Fibroblast of skin of left biceps (primary cell): ENCODE measurements around the gene CYP3A7.
A peak's percentile ranks its signal among the peaks of the same experiment; 100 is the strongest.
"Not testable (repeated sequence)": the region's sequence is repeated elsewhere in the genome, so short reads cannot be mapped to it uniquely, and the experiment has no call there.

ENCODE experiments used
- DNase-seq, 2 experiments: peaks; one replicate each; pipeline ENCODE4 v3.0.0-alpha.2; 2013; ENCODE audit warnings: low read depth in 2 of 2

Gene CYP3A7

DNA sequence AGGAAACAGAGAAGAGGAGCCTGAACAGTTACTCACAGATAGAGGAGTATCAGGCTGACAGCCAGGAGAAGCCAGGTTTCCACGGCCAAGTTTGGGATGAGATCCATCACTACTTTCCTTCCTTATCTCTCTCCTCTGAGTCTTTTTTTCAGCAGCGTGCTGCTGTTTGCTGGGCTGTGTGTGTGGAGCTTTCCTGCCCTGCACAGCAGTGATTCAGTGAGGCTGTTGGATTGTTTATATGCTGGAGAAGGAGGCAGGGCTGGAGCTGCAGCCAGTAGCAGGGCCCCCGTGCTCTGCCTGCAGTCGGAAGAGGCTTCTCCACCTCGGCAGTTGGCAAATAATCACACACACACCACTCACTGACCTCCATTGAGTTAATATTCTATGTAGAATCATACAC, at the start of gene CYP3A7:
Gene CYP3A7, minus strand, starts transcription at position 210 of the 400 bp plus-strand sequence. Its CDS starts 103 bp downstream, at position 107.
- no peak for DNase-seq

DNA sequence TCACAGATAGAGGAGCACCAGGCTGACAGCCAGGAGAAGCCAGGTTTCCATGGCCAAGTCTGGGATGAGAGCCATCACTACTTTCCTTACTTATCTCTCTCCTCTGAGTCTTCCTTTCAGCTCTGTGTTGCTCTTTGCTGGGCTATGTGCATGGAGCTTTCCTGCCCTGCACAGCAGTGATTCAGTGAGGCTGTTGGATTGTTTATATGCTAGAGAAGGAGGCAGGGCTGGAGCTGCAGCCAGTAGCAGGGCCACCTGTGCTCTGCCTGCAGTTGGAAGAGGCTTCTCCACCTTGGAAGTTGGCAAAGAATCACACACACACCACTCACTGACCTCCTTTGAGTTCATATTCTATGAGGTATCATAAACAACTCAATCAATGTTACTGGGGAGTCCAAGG, 49.0 kb upstream of the CYP3A7 start, which contains the start of gene CYP3A4:
Gene CYP3A4, minus strand, starts transcription at position 178 of the 400 bp plus-strand sequence. Its CDS starts 103 bp downstream, at position 75.
- no peak for DNase-seq

DNA sequence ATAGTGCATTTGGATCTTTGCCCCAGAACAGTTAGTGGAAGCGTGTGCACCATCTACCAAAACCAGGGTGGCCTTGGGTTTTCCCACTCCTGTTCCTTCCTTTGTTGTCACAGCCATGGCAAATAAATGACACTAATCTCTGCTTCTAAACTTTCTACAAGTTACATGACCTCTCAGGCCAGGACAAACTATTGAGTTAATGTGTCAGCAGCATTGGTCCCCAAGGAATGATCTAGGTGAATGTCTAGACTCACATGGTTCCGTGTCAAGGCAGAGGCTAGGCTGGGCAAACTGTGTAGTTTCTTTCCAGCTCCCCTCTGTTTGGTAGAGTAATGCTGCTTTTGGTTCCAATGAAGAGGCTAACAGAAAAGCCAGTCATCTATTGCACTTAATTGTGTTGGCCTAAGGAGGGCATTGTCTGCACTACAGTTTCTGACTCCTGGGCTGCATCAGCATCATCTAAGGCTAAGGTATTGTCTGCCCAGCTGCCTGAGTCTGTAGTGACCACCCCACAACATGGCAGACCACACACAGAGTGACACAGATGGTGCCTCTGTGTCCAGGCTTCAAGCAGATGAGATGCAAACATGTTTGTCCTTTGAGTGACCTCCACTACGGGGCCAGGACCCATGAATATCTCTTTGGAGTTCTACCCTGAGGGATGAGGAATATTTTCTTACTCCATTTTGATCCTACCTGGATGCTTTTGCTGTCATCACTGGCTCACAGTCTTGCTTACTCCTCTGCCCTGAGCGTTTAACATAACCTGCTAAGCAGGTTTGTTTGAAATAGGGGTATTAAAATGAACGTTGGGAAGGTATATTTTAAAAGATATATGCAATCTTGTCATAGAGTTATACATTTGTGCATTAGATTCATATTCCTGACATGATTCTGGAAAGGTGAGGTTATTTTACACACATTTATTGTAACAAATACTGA, 47.3 kb upstream of the CYP3A7 start:
- no peak for DNase-seq

DNA sequence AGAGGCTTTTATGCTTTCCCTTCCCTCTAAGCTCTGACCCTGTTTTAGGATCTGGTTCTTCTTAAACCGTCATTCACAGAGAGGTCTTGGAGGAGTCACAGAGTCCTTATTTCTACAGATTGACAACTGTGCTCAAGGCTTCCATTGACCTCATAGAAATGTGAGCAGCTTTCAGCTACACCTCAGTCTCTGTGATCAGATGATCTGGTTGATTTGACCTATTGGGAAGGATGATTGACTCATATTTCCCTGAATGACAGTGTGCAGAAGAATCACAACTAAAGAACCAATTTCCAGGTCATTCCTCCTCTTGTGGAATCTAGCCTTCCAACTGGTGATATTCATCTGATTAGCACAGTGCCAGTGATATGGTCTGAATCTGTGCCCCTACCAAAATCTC, 45.6 kb upstream of the CYP3A7 start:
- no peak for DNase-seq

DNA sequence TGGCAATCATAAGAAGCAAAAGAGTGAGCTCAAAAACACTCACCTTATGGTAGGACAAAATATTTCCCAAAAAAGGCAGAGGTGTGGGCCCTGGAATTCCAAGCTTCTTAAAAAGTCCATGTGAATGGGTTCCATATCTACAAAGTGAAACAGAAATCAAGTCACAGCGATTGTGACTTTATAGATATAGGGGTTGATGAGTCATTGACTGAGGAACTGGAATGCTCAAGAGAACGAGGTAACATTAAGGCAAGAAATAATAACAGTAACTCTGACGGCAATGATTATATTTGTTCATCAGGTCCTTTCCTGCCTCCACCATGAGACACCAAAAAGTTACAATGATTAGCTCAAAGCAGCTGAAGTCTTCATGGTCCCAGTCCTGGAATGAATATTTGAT, 45.0 kb upstream of the CYP3A7 start:
- DNase-seq: no peak

DNA sequence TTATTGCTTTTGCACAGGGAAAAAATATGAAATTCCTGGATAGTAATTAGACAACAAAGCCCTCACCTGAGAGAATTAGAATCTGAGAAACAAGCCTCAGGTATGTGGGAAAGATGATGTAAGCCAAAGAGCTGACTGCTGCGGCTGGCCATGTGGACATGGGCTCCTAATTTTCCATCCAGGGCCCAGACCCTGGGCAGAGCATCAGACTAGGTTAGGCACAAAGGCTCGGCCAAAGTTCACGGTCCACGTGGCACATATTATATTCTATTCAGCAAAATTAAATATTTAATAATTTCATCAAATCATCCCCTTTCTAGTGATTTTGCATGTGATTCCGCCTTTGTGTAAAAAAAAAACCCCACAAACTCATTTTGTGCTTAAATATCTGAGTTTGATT, 43.9 kb upstream of the CYP3A7 start:
- no peak for DNase-seq

DNA sequence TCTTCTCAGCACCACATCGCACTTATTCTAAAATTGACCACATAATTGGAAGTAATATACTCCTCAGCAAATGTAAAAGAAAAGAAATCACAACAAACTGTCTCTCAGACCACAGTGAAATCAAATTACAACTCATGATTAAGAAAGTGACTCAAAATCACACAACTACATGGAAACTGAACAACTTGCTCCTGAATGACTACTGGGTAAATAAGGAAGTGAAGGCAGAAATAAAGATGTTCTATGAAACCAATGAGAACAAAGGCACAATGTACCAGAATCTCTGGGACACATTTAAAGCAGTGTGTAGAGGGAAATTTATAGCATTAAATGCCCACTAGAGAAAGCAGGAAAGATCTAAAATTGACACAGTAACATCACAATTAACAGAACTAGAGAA, 38.4 kb upstream of the CYP3A7 start:
- DNase-seq: not testable (repeated sequence)

DNA sequence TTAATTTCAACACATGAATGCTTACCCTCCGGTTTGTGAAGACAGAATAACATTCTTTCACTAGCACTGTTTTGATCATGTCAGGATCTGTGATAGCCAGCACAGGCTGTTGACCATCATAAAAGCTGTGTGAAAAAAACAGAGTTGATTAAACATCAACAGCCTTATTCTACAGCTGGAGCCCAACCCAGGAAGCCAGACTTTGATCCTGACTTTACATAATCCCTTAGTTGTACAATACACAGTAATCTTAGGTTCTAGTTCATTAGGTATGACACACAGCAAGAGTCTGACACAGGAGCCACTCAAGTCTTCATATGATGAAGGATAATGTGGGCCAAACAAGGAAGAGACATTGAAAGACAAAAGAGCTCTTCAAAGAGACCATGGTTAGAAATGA, 37.6 kb upstream of the CYP3A7 start:
- no peak for DNase-seq

DNA sequence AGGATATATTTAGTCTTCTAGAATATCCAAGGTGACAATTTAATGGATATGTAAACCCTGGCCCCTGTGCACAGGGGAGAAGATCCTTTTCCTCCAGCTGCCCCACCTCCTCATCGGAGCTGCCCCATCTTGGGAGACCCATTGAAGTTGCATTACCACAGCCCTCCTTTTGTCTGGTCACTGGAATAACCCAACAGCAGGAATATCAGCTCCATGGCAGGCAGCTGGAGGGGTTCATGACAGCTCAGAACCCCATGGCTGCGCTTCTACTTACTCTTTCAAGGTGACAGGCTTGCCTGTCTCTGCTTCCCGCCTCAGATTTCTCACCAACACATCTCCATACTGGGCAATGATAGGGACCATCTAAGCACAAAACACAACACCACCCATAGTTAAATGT, 34.5 kb upstream of the CYP3A7 start:
- not testable (repeated sequence) for DNase-seq

DNA sequence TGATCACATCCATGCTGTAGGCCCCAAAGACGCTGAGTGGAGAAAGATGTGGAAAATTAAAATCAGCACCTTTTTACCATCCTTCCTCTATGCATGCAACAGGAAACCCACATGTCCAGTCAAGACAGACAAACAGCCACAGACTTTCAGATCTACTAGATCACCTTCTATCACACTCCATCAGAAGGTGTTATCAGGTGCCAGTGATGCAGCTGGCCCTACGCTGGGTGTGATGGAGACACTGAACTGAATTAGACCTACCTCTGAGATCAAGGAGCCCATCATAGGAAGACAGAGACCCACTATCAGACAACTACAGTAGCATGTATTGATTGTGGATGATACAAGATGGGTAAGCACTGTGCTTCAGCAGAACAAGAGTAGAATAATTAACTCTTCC, 33.5 kb upstream of the CYP3A7 start:
- DNase-seq: no peak

DNA sequence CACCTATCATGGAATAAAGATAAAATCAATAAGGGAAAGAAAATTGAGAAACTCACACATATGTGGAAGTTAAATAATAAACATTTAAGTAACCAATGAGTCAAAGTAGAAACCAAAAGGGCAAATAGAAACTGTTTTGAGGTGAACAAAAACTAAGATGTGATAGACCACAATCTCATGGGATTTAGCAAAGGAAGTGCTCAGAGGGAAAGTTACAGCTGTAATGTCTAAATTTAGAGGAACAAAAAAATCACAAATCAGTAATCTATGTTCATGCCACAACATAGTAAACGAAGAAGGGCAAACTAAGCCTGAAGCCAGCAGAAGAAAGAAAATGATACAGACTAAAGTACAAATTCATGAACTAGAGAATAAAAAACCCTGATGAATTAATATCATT, 32.7 kb upstream of the CYP3A7 start:
- no peak for DNase-seq

DNA sequence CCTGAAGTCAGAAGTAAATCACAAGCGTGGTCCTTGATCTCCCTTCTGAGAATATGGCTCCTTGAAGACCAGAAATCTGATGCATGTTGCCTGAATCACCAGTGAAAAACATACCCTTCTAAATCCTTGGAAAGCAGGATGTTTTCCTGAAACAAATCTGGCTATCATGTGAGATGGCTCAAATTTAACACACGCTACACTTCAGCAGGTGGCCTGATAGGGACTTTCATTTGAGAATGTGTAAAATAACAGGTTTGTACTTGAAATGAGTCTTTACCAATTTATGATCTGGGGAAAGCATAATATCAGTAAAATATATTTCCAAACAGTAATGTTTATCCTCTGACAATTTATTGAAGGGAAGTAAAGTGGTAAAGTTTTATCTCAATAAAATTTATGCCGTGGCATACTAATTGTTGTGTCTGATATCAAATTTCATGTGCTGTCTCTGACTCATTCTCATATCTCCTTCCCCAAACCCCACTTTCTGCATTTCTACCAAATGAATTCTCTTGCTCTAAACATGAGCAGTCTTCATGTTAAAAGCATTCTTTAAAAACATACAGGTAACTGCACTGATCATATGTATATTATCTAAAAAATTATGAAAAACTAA, 31.6 kb upstream of the CYP3A7 start:
- DNase-seq: no peak

DNA sequence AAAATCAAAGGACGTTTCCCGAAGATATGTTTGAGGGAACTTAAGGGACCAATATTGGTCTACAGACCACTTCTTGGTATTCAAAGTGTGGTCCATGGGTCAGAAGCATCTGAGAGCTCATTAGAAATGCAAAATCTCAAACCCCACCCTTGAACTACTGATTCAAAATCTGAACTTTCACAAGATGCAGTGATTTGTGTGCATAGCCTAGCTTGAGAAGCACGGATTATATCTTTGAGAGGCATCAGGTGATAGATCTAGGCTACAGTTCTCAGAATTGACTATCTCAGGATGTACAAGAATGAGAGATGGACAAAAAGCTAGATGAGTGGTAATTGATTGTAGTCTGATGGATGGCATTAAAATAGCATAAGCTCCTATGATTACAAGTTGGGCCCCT, 29.5 kb upstream of the CYP3A7 start:
- no peak for DNase-seq

DNA sequence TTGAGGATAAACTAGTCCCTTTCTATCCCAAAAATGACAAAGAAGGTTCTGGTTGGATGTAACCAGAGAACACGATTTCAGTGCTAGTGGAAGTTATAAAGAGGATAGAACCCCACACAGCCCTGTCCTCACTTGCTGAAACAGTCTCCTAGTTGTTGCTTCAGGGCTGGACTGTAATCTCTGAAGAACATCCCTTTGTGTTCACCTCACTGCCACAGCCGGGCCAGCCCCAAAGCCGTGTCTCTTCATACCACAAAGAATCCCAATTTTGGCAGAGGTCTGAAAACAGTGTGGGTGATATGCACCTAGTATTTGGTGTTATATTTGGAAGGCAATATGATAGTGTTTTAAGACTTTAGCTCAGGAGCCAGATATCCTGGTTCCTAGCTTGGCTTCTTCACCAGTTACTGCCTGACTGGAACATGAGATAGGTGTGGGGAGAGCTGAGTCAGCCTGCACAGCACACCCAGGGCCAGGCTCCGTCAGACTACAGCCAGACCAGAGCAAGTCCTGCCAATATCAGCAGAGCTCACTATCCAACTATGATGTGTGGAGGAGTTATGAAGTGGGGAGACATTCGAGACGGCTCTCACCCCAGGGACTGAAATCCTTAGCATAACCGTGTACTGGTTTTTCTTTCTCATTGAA, 27.8 kb upstream of the CYP3A7 start:
- peak in 1 of 2 experiments; percentile 22 for DNase-seq

DNA sequence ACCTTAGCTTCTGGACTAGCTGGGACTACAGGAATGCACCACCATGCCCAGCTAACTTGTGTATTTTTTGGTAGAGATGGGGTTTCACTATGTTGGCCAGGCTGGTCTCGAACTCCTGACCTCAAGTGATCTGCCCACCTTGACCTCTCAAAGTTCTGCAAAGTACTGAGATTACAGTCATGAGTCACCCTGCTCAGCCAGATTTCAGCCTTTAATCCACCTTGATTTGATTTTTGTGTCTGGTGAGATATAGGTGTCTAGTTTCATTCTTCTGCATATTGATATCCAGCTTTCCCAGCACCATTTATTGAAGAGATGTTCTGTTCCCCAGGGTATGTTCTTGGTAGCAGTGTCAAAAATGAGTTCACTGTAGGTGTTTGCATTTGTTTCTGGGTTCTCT, 20.1 kb upstream of the CYP3A7 start:
- no peak for DNase-seq

DNA sequence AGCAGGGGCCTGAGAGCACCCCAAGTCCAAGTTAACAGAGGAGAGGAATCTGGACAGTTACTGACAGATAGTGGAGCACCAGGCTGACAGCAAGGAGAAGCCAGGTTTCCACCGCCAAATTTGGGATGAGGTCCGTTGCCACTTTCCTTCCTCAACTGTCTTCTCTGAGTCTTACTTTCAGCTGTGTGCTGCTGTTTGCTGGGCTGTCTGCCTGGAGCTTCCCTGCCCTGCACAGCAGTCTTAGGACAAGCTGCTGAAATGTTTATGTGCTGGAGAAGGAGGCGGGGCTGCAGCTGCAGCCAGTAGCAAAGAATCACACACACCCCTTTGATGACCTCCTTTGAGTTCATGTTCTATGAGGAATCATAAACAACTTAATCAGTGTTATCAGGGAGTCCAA, 17.4 kb upstream of the CYP3A7 start:
- DNase-seq: no peak

DNA sequence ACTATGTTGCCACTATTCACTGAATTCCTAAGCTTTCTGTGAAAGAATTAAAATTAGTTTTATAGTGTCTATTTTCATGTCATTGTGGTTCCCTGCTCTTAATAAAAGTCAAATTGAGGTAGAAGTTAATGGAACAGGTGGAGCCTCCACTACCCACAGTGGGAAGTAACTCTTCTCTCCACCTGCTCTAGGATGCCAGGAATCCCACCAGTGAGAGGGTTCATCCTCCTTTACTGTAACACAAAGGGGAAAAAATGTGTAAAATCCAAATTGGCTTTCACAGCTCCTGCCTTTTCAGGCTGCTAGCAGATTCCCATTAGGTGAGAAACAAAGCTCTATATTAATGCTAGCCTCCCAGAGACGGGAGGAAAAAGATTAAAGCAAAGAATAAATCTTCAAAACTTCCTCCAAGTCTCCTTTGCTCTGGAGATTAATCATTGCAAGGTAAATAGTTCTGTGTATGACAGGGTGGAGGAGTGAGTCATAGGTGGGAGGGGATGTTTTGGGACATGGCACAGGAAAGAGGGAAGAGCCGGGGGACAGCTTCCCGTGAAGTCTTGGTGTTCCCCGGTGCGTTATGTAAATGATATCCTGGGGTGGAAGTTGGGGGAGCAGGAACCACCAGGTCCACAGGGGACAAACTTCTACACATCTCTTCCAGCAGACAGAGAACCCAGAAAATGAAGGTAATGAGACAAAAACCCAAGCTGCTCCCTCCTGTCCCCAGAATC, 16.5 kb upstream of the CYP3A7 start:
- DNase-seq: not testable (repeated sequence)

DNA sequence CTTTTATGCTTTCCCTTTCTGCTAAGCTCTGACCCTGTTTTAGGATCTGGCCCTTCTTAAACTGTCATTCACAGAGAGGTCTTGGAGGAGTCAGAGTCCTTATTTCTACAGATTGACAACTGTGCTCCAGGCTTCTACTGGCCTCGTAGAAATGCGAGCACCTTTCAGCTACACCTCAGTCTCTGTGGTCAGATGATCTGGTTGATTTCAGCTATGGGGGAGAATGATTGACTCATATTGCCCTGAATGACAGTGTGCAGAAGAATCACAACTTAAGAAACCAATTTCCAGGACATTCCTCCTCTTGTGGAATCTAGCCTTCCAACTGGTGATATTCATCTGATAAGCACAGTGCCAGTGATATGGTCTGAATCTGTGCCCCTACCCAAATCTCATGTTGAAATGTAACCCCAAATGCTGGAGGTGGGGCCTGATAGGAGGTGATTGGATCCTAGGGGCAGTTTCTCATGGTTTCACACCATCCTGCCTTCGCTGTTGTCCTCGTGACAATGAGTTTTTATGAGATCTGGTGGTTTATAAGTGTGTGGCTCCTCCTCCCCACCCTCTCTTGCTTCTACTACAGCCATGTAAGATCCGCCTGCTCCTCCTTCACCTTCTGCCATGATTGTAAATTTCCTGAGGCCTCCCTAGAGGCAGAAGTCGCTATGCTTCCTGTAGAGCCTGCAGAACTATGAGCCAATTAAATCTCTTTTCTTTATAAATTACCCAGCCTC, 14.0 kb upstream of the CYP3A7 start:
- DNase-seq: no peak

DNA sequence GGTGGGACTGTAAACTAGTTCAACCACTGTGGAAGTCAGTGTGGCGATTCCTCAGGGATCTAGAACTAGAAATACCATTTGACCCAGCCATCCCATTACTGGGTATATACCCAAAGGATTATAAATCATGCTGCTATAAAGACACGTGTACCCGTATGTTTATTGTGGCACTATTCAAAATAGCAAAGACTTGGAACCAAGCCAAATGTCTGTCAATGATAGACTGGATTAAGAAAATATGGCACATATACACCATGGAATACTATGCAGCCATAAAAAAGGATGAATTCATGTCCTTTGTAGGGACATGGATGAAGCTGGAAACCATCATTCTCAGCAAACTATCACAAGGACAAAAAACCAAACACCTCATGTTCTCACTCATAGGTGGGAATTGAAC, 11.9 kb upstream of the CYP3A7 start:
- not testable (repeated sequence) for DNase-seq

DNA sequence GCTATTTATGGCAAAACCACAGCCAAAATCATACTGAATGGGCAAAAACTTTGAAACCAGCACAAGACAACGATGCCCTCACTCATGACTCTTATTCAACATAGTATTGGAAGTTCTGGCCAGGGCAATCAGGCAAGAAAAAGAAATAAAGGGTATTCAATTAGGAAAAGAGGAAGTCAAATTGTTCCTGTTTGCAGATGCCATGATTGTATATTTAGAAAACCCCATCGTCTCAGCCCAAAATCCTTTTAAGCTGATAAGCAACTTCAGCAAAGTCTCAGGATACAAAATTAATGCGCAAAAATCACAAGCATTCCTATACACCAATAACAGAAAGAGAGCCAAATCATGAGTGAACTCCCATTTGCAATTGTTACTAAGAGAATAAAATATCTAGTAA, 10.4 kb upstream of the CYP3A7 start:
- DNase-seq: not testable (repeated sequence)

DNA sequence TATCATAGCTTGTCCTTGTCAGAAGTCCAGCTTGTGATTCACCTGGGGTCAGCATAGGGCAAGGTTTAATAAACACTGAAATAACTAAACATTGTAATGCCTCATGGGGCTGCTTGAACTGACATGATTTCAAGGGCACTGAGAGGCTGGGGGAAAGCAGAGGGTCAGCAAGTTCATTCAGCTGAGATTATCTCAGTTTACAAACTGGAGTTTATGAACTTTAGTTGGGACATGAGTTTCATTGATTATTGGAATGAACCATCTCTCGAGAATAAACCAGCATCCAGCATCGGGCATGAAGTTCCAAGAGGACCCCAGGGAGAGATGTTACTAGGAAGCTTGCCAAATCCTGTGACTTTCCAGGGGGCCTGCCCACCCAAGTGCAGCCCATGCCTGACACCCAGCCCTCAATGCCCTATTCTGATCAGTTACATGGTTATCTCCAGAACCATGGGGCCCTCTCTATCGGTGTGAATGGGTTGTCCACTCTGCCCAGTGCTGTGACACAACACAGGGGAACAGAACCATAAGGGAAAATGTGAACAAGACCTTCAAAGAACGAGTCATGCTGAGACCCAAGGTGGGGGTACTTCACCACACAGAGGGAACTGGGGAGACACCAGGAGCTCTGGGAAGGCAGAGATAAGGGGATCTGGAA, 7.9 kb upstream of the CYP3A7 start:
- DNase-seq: no peak
